GM19468 (cell line): Measurements from ENCODE around the gene FGF10.

ENCODE experiments used
- ATAC-seq: cut with Tn5 transposase; IDR thresholded peaks from one replicate; pipeline ENCODE4 v1.9.1; 2021; ENCODE audit warnings: mild to moderate bottlenecking, moderate library complexity, moderate number of reproducible peaks; ENCODE audit not compliant: unreplicated experiment; ENCODE audit errors: extremely low read depth

The FGF10 gene

DNA sequence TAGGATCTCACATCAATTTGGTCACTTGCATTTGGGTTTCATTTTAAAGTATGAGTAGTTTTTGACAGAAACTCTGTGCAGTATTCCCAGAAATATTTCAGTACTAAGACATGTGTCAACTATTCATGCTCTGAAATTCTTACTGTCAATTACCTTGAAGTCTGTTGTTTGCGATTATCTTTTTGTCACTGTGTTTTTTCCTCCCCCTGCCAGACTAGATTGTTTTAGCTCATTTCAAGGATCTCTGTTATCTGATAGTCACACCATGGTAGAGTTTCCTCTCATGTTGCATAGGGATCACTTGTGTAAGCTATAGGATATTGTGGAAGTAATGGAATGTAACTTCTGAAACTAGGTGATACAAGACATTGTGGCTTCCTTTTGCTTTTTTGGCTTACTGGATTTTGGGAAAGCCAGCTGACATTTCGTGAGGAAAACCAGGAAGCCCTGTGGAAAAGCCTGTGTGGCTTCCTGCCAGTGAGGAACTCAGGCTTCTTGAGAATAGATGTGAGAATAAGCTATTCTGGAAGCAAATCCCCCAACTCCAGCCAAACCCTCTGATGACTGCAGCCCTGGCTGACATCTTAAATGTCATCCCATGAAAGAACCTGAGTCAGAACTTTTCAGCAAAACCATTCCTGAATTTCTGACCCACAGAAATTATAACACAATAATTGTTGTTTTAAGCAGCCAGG is 122.2 kb downstream of the FGF10 start:
- ATAC-seq = no peak

DNA sequence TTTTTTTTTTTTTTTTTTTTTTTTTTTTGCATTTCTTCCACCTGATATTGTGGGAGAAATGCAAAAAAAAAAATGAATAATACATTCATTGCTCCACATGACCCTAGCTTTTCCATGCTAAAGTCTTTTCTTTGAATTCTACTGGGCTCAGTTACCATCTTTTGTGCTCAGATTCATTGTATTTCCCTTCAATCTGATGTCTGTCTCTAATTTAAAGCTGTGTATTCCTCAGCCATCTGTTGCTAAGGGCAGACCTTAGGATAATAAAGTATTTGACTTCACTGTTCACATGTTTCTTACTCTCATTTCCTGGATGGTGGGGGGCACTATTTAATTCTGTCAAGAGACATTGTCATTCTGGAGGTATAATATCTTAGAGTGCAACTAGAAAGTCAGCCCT is 123.5 kb downstream of the FGF10 start:
- no peak for ATAC-seq

DNA sequence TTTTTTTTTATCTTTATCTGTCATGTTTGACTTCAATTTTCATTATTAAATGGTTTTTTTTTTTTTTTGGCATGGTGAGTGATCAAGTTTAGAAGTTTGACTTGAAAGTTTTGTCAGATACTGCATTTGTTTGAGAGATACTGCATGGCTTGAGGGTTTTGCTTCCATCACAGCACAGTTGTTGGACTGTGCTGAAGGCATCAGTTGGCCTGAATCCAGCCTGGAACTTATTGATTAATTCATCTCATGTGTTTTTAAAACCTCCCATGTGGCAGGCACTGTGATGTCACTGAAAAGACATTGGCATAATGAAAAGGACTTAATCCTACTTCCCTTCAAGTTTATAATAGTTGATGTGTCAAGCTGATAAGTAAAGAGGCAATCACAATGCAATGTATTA is 128.4 kb downstream of the FGF10 start:
- ATAC-seq = no peak

DNA sequence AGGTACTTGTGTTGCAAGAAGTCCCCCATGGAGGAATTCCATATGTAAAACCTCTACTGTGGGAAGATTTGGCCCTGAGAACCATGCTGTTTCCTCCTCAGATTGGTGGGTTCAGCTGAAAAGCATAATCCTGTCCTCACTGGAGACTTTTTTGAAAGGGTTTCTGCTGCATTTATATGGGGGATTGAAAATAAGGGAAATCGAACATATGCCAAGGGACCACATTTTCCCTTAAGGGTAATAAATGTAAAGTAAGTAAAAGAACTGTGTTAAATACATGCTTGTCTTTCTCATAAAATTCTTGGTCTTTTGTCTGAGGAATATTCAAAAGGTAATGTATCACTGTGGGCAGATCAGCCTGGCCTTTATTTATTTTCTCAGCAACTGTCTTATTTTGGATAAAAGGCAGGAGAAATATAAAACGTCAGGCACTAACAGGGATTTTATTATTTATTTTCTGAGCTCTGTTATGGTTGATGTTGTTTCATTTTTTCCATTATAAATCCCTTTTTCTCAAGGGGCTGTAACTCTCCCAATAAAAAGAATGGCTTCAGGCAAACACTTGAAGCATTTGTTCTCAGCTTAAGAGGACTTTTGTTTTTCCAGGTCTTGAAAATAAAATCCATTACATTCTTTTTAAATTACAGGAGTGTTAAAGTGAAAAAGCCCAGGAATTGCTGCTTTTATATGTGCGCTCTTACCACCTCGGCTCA is 131.4 kb downstream of the FGF10 start:
- ATAC-seq = no peak

DNA sequence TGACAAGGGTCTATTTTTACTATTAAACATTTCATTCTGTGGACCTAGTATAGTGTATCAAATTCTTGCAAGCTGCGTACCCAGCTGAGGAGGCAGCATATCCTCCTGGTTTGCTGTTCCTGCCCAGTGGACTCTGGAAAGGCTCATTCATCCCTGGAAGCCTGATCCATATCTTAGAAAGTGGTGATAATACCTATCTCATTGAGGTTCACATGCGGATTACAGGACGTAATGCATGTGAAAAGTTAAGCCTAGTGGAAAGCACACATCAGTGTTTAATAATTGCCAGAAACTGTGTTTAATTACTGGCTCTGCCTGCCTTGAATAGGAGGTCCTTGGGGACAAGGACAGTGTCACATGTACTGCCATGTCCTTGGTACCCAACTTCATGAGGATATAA is 132.0 kb downstream of the FGF10 start:
- no peak for ATAC-seq
